AG04450 (cell line): Measurements from ENCODE around the gene VWA2. TPM values are rescaled to one million over a fixed set of nuclear protein-coding genes. Genes with fewer than 3 reads are reported as not detected.

Experiments
- CTCF ChIA-PET: fragments of 300-600, 350-600 bp; formaldehyde crosslinking; extraction: SDS; loops from one replicate; lab custom pipeline; 2022; ENCODE audit warnings: antibody characterized with exemption, inconsistent platforms; lab: Charles Lee
- POLR2A ChIA-PET: fragments of 350-600 bp; formaldehyde crosslinking; extraction: SDS; loops from one replicate; lab custom pipeline; 2021; ENCODE audit warnings: antibody characterized with exemption, inconsistent platforms; lab: Yijun Ruan, JAX
- DNase-seq: peaks from one replicate; pipeline ENCODE4 v3.0.0-alpha.2; 2011; ENCODE audit warnings: low read depth, low spot score
- H3K27ac ChIP-seq: one replicate; pipeline ENCODE4 v1.5.1; 2012; ENCODE audit warnings: low read depth, low read length, control low read depth
- H3K27me3 ChIP-seq: one replicate; pipeline ENCODE4 v1.6.0; 2012; ENCODE audit warnings: low read length; ENCODE audit not compliant: control insufficient read depth, insufficient read depth
- H3K4me3 ChIP-seq: 2 replicates; pipeline ENCODE4 v1.5.1; 2011; ENCODE audit warnings: mild to moderate bottlenecking, low read depth, low read length, control low read depth
- H3K9me3 ChIP-seq: 2 replicates; pipeline ENCODE4 v1.5.1; 2012; ENCODE audit warnings: low read length; ENCODE audit not compliant: control insufficient read depth, insufficient read depth
- CTCF ChIP-seq: IDR thresholded peaks from 2 replicates; pipeline ENCODE4 v1.5.1; 2011; ENCODE audit warnings: low read depth, low read length, control low read depth, inconsistent platforms
- polyA plus RNA-seq: library from polyadenylated mRNA; depleted of rRNA; stranded (reverse); fragments of >200 nt; gene quantifications from 2 replicates; pipeline ENCODE4 v1.2.3, GENCODE V29; 2011

Gene VWA2
- polyA plus RNA-seq, 1 experiment: not detected

GRCh38 chr10:114291076-114291475, 52.0 kb downstream of the VWA2 start:
- no peak for TF ChIP-seq CTCF
- ChIA-PET POLR2A (no interaction called here), CTCF (interaction anchor here (0.8 to 1.6 kb wide), 2 partner anchors 13 kb away, joined by 4 to 8 read pairs; no protein-coding TSS in a partner anchor)
- DNase-seq: no peak
- H3K4me3 ChIP-seq: no peak overlapping the region
- H3K9me3 ChIP-seq: peaks cover 5% of the 10 kb centered on the region
- peaks cover 2% of the 10 kb centered on the region for H3K27me3 ChIP-seq
- H3K27ac ChIP-seq: no peak overlapping the region

GRCh38 chr10:114291516-114291915, 52.5 kb downstream of the VWA2 start:
- Histone ChIP-seq H3K27me3 (peaks cover 2% of the 10 kb centered on the region), H3K27ac (no peak overlapping the region), H3K4me3 (no peak overlapping the region), H3K9me3 (peaks cover 4% of the 10 kb centered on the region)
- no peak for TF ChIP-seq CTCF
- ChIA-PET POLR2A (no interaction called here), CTCF (interaction anchor here (0.8 kb wide), 1 partner anchor 13 kb away, joined by 4 read pairs; no protein-coding TSS in a partner anchor)
- DNase-seq: no peak

GRCh38 chr10:114293075-114293474, 54.0 kb downstream of the VWA2 start:
- Histone ChIP-seq H3K27me3 (peaks cover 4% of the 10 kb centered on the region), H3K27ac (no peak overlapping the region), H3K4me3 (no peak overlapping the region), H3K9me3 (peaks cover 14% of the 10 kb centered on the region)
- TF ChIP-seq CTCF: no peak
- POLR2A ChIA-PET: no interaction called here
- DNase-seq: no peak
- CTCF ChIA-PET: no interaction called here

- no peak overlapping the region for H3K27ac ChIP-seq
- H3K4me3 ChIP-seq: no peak overlapping the region
- POLR2A ChIA-PET: no interaction called here
- no peak for DNase-seq
- TF ChIP-seq CTCF: no peak
- peaks cover 4% of the 10 kb centered on the region for H3K27me3 ChIP-seq
- CTCF ChIA-PET: no interaction called here
- H3K9me3 ChIP-seq: peaks cover 14% of the 10 kb centered on the region
These were observed 55.5 kb downstream of the VWA2 start for GRCh38 chr10:114294549-114294948.

GRCh38 chr10:114295393-114295792, 56.3 kb downstream of the VWA2 start:
- peaks cover 14% of the 10 kb centered on the region for H3K9me3 ChIP-seq
- DNase-seq: no peak
- TF ChIP-seq CTCF: no peak
- H3K27me3 ChIP-seq: peaks cover 4% of the 10 kb centered on the region
- no peak overlapping the region for H3K4me3 ChIP-seq
- H3K27ac ChIP-seq: no peak overlapping the region
- ChIA-PET POLR2A (no interaction called here), CTCF (no interaction called here)
